NCI-H2196 (cell line): ENCODE results near the gene ATP2A2.

Experiments used
- DNase-seq: peaks from one replicate; lab custom pipeline; 2025; ENCODE audit not compliant: unreplicated experiment; lab: John Stamatoyannopoulos, UW

ATP2A2 gene

DNA sequence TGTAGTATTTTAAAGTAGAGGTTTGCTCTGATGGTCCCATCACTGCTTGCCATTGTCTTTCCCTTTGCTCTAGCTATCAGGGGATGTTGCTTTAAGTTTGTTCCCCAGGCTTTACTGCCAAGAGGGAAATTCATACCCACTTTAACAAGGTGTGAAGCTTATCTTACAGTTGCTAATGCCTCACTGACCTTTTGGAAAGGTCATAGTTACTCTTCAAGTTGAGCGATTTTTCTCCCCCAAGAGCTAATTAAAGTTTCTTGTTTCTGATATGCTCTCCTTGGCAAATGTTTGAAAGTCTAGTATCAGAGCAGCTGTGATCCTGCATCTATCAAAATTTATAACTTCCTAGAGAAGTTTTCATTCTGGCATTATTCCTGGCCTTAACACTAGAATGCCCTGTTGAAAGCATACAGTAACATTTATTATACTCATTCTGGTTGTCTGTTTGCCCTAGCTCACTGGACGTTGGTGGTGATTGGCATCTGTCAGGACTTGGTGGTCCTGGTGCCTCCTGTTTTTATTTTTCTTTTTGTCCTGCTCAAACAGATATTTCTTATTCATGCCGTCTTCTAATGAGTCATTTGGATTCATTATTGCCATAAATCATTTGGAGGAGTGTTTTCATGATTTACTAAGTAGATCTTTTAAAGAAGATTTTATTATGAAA, 8.1 kb downstream of the ATP2A2 start:
- DNase-seq: no peak

DNA sequence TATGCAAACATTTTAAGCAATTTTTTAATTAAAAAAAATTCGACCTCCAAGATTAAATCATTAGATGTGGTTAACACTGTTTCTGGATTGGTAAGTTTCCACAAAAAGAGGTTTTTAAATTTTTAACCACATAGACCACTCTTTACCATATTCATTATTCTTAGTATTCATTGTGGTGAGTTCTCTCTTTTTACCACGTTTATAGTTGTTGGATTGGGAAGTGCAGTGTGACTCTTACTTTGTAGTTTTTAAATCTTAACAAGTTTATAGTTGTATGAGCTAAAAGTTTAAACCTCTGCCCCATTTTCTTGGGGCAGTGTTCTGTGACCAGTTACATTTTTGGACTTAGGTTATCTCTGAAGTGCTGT, 8.6 kb downstream of the ATP2A2 start:
- DNase-seq: no peak

DNA sequence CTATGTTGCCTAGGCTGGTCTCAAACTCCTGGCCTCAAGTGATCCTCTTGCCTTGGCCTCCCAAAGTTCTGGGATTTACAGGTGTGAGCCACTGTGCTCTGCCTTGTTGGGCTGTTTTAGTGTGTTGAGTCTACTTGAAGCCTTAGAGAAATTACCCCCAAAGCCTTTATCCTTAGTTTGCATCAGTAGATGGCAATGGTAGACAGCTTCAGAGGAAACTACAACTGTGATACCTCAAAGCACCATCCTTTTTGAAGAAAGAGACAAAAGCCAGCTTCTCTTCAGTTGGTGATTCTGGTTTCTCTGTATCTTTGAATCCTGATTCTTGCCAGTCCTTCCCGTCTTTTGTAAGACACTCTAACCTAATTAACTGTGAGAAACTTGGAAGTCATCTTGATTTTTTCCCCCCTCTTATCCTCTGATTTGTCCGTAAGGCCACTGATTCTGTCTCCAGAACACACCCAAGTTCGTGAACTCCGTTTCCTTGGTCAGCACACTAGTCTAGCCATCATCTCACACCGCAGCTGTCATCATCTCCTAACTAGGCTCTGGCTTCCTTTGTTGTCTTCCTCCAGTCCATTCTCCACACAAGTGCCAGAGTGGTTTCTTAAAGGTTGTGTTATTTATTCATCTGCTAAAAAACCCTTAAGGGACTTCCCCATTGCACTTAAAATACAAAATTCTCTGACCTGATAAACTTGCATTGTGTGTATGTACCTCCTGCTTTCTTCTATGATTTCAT, 20.2 kb downstream of the ATP2A2 start:
- DNase-seq: no peak

DNA sequence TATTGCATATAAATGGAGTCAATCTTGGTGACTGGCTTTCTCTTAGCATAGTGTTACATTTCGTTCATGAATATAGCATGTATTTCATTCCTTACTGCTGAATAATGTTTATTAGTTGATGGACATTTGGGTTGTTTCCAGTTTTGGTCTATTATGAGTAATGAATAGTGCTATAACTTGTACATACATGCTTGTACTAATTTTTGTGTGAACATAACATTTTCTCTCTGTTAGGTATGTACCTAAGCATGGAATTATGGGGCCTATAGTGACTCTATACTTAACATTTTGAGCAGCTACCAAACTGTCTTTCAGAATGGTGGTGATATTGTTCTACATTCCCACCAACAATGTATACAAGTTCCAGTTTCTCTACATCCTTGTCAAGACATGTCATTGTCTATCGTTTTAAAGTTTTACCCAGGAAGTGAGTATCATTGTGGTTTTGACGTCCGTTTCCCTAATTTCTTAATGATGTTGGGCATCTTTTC, 23.1 kb downstream of the ATP2A2 start:
- DNase-seq: no peak

DNA sequence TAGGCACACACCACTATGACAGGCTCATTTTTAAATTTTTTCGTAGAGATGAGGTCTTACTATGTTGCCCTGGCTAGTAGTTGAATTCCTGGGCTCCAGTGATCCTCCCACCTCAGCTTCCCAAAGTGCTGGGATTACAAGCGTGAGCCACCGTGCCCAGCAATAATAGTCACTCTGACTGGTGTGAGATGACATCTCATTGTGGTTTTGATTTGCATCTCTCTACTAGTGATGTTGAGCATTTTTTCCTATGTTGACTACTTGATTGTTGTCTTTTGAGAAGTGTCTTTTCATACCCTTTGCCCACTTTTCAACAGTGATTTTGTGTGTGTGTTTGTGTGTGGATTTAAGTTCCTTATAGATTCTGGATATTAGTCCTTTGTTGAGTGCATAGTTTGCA, 26.3 kb downstream of the ATP2A2 start:
- DNase-seq: no peak

DNA sequence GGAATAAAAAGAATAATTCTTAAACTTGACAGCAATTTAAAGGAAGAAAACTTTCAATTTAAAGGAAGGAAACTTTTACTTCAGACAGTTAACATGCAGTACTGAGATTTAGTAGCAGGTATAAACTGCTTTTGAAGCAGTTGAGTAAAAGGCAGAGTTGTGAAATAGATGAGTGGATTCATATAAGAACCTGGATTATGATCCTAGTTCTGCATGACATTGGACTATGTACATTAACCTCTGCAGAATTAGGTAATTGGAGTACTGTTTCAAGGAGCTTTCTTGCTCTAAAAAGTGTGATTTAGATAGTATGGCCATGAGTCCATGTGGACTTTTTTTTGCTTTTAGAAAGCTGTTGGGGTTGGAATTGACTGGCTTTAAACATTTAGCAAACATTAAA, 29.7 kb downstream of the ATP2A2 start:
- no peak for DNase-seq

DNA sequence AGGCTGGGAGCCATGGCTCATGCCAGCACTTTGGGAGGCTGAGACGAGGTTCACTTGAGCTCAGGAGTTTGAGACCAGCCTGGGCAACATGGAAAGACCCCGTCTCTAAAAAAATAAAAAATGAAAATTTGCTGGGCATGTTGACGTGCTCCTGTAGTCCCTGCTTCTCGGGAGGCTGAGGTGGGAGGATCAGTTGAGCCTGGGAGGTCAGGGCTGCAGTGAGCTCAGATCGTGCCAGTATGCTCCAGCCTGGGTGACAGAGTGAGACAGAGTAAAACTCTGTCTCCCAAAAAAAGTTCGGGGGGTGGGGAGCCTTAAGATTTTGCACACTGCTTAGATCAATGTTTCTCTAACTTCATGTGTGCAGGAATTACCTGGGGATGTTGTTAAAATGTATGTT, 30.9 kb downstream of the ATP2A2 start:
- no peak for DNase-seq

DNA sequence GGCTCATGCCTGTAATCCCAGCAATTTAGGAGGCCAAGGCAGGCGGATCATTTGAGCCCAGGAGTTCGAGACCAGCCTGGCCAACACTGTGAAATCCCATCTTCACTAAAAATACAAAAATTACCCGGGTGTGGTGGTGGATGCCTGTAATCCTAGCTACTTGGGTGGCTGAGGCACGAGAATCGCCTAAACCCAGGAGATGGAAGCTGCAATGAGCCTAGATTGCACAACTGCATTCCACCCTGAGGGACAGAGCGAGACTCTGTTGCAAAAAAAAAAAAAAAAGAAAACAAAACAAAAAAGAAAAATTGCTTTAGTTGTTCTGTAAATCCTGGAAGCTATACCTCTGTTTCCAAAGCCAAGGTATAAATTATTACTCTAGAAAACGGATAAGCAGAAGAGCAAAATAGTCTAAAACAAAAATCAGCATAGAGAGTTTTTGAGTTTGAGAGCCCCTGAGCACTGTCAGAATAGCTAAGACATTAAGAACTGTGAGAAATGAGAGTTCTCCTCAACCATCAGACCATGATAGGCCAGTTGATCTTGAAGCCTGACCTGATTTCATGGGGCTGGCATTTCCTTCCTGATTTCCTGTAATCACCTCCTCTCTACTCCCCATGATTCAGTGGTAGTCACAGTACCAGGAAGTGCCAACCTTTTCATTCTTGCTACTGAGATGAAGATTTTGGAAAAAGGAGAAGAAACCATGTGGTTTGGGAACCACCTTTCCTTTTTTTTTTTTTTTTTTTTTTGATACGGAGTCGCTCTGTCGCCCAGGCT, 31.7 kb downstream of the ATP2A2 start:
- no peak for DNase-seq

DNA sequence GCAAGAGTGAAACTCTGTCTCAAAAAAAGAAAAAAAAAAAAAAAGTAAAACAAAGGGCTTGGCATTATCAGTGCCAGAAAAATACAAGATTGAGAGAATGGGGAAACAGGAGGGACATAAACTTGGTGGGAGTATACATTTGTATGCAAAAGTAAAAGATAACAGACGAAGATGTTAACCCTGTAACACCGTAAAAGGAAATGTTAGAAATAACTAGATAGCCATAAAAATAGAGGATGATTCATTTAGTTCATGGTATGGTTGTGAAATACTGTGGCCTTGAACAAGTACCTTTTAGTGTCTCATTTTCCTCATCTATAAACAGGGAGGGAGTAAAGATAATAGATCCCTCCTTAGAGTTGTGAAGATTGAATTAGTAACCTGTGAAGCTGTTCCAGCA, 33.3 kb downstream of the ATP2A2 start:
- no peak for DNase-seq

DNA sequence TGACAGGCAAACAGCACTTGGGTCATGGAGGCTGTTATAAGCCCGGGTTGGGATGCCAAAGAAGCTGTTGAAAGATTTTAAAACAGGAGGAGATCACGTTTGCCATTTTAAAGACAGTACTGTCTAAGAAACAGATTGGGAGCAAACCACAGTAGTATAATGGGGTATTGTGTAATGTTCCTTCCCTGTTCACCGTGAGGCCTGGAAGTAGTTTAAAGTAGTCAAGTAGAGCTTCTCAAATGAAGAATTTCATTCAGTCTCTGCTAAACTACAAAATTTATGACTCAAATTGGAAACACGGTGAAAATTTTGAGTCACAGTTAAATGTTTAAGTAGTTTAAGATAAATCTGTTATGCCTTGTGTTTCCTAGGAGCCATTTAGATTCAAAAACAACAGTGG, 35.8 kb downstream of the ATP2A2 start:
- no peak for DNase-seq

DNA sequence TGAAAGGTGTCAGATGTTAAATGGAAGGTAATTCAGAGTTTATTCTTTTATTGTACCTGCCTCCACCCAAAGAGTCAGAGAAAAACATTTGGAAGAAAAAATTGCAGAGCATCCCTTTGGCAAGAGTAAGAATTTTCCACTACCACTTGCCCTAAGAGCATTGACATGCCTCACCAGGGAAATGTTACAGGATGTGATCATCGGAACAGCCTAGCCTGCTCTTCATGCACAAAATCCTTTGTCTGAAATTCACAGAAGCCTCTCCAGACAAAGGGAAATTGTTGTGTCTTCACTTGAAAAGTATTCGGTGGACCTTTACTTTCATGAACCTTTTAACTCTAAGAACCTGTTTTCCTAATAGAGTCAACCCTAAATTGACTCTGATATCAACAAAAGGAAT, 36.9 kb downstream of the ATP2A2 start:
- no peak for DNase-seq

DNA sequence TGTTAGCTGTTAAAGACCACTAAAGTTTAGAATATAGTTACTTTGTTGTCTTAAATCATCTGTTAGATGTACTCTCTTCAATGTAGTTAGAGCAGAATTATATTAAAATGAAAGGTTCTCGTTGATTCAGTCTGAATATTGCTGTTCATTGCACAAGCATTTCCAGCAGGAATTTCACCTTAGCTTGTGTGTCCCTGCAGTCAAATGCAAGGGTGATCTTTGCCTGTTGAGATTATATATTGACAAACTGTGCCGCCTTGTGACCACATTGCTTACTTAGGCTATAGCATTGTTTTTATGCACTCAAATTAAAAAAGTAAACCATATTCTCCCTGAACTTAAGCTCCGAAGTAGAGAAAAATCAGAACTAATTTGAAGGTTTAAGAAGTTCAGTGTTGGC, 39.5 kb downstream of the ATP2A2 start:
- no peak for DNase-seq

DNA sequence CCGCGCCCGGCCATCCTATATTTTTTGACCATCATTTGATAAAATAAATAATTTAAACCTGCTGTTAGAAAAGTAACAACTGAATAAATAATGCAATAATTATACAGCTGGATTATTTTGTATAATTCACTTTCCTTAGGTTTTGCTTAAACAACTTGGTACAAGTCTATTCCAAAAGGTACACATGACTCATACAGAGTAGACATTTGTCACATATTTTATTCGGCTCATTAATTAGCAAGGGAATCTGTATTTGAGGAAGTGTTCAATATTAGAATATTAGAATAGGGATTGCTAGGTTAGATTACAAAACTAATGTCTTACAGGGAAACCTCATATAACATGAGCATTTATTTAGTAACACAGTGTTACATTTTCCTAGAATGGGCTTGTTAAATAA, 48.7 kb downstream of the ATP2A2 start:
- DNase-seq: no peak

DNA sequence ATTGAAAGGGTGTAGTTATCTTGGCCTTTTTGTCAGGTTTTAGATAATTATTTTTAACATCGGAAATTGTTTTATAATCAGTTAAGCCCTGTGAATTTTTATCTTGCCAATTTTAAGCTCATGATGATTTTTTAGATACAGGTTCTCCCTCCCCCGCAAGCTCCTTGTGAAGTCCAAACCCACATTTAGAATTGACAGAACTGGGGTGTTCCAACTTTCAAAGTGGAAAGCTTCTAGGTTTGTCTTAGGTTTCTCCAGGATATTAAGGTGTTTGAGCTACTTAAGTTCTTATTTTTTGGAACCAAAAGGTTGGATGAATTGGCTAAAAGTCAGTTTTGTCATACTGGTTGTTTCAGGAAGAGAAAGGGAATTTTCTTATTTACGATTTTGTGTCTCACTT, 49.1 kb downstream of the ATP2A2 start:
- no peak for DNase-seq

DNA sequence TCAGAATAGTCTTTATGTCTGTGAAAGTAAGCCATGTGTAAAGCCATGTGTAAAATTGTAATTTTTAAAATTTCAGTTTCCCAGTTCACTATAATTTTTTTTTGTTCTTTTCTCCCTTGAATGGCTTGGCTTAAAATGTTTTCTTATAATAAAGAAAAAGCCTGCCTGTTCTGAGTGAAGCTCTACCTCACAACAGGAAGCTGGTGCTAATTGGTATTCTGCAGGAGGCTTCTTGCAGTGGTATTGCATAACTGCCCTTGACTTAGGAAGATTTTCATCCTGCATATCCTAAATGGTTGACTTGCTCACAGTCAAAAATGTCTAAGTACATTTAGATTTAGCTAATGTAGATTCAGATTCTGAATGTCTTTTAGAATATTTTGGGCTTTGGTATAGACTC, 49.5 kb downstream of the ATP2A2 start:
- no peak for DNase-seq

DNA sequence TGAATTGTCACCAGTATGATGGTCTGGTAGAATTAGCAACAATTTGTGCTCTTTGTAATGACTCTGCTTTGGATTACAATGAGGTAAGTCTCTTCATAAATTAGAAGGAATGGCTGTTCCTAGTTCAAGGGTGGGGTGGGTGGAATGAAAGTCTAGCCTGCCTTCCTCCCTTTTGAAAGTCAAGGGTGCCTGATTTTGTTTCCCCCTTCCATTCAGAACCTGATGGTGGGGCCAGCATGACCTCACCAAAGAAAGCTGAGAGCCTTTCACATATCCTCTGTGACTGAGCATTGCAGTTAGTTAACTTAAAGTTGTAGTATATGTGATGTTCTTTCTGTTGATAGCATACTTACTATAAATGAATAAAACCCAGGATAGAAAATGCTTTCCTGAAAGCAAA, 52.2 kb downstream of the ATP2A2 start:
- DNase-seq: no peak

DNA sequence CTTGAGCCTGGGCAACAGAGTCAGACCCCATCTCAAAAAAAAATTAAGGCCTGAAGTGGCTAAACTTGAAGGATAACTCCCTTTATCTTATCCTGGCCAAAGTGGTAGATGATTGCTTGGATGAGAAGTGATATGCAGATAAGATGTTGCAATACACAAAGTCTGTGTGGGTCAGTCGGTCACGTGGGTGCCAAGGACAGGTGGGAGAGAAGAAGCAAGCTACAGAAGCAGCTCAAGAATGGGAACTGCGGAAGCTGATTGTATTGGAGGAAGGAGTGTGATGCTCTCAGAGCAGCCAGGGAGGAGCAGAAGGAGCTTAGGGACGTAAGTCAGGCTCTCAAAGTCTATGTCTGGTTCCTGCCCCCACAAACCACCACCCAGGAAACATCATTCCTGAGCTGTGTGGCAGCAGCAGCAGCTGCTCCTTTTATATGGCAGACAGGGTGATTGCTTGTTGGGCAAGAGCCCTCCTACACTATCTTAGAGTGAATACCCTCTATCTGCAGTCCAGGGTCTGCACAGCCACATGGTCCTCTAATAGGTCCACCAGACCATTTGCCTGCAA, 54.5 kb downstream of the ATP2A2 start:
- no peak for DNase-seq

DNA sequence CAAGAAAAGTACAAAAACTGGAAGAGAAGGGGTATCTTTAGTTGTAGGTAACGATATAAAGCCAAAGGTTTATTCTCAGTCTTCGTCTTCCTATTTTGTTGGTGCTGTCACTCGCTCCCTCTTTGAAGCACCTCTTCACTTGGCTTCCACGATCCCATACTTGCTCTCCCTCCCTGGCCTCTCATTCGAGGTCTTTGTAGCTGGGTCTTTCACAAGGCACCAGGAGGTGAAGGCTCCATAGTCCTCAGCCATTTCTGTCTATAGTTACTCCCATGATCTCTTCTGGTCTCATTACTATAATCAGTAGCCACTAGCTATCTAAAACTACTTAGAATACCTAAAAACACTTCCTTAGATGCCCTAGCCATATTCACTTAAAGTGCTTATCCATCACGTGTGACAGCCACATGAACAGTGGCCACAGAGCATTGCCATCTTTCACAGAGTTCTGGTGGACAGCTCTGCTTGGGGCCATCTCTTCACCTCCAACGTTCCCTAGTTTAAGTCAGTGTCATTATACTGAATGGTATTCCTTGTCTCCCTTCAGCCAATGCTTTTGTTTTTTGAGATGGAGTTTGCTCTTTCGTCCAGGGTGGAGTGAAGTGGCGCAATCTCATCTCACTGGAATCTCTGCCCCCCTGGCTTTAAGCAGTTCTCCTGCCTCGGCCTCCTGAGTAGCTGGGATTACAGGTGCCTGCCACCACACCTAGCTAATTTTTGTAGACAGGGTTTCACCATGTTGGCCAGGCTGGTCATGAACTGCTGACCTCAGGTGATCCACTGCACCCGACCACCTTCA, 57.1 kb downstream of the ATP2A2 start:
- DNase-seq: no peak

DNA sequence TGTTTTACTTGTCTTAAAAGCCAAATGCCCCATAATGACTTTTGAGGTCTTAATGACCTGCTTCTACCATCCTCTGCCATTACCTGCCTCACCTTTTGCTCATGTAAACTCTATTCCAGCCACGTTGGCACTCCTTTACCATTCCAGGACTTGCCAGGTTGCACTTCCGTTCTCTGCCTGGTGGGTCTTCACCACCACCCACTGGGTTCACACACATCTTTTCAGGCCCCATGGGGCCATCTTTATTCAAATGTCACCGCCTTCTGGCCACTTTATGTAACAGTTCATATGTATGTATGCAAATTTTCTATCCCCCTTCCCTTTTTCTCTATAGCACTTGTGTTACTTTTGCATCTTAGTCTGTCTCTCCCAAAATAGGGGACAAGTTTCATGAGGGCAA, 57.7 kb downstream of the ATP2A2 start:
- no peak for DNase-seq

DNA sequence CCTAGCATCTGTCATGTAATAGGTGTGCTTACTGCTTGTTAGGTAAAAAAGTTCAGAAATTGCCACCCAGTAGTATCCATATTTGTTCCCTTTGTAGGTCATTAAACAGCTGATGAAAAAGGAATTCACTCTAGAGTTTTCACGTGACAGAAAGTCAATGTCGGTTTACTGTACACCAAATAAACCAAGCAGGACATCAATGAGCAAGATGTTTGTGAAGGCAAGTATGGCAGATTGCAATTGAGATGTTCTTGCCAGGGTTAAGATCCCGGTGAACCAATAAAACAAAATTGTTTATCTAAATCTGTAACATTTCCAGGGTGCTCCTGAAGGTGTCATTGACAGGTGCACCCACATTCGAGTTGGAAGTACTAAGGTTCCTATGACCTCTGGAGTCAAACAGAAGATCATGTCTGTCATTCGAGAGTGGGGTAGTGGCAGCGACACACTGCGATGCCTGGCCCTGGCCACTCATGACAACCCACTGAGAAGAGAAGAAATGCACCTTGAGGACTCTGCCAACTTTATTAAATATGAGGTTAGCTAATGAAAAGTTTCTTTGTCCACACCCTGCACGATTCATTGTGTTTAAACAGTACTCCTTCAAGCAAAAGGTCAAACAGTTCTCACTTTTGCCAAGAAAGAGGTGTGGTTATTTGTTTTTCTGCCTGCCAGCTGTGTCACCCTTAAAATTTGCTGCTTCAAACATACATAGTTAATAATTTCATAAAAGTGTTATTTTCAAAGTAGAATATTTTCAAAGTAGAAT, 58.3 kb downstream of the ATP2A2 start:
- DNase-seq: no peak
